Upper lobe of left lung (tissue), 6 donors: Measurements from ENCODE around the gene TMEM26. TPM values are rescaled to one million over a fixed set of nuclear protein-coding genes. Genes with fewer than 3 reads are reported as not detected.

ENCODE experiments used
- ATAC-seq, 2 donors: fragments of 200-7000 bp; cut with Tn5 transposase; one replicate each; pipeline ENCODE4 v1.9.1; 2022; ENCODE audit warnings: mild to moderate bottlenecking in 2 of 2, moderate library complexity in 2 of 2; ENCODE audit not compliant: low FRiP score in 2 of 2
- DNase-seq, 2 donors: peaks; one replicate each; pipeline ENCODE4 v3.0.0-alpha.2; 2019 to 2020
- H3K27ac ChIP-seq, 4 donors: fragments of 200-600 bp; sonication (generic); one replicate each; pipeline ENCODE4 v1.5.1; 2016 to 2019
- H3K27me3 ChIP-seq, 4 donors: fragments of 200-600 bp; sonication (generic); one replicate each; pipeline ENCODE4 v1.5.1; 2017 to 2019
- H3K36me3 ChIP-seq, 4 donors: fragments of 200-600 bp; sonication (generic); one replicate each; pipeline ENCODE4 v1.5.1; 2016 to 2019
- H3K4me1 ChIP-seq, 4 donors: fragments of 200-600 bp; sonication (generic); one replicate each; pipeline ENCODE4 v1.5.1; 2018 to 2019
- H3K4me3 ChIP-seq, 4 donors: fragments of 200-600 bp; sonication (generic); one replicate each; pipeline ENCODE4 v1.5.1; 2017 to 2019; ENCODE audit warnings: mild to moderate bottlenecking in 2 of 4, moderate library complexity in 1 of 4
- H3K9me3 ChIP-seq, 4 donors: fragments of 200-600 bp; sonication (generic); one replicate each; pipeline ENCODE4 v1.5.1; 2018 to 2019
- EP300 ChIP-seq, 4 donors: sonication (generic); formaldehyde crosslinking; IDR thresholded peaks; one replicate each; pipeline ENCODE4 v1.5.1; 2017; ENCODE audit warnings: antibody characterized with exemption in 4 of 4, control low read depth in 2 of 4
- POLR2A ChIP-seq, 4 donors: fragments of 450-650 bp; IDR thresholded peaks; one replicate each; pipeline ENCODE4 v1.5.1; 2016 to 2017; ENCODE audit warnings: antibody characterized with exemption in 4 of 4, mild to moderate bottlenecking in 2 of 4
- POLR2AphosphoS5 ChIP-seq, 2 donors: sonication (generic); formaldehyde crosslinking; IDR thresholded peaks; one replicate each; pipeline ENCODE4 v1.5.1; 2017; ENCODE audit warnings: antibody characterized with exemption in 2 of 2
- WGBS, 2 donors: methylation state at CpG; one replicate each; pipeline ENCODE4 v1.1.5; 2017 to 2018; 5-methylcytosine and 5-hydroxymethylcytosine counted together
- total RNA-seq, 6 donors: library from RNA; depleted of rRNA in 4 of 6; stranded (reverse); fragments of >200 nt in 4 of 6; gene quantifications; one replicate each; pipeline versions ENCODE4 v1.1.0 to v1.2.1, GENCODE V29; 2016 to 2021
- TF ChIP-seq, protein P1 (sequence below), 6 experiments: fragments of 450-650 bp in 4 of 6; fragments of 200-600 bp in 2 of 6; sonication (generic) in 2 of 6; IDR thresholded peaks; one replicate each; pipeline ENCODE4 v1.5.1; 2016 to 2019; ENCODE audit warnings: antibody characterized with exemption in 6 of 6
- donor health status: DM: no; HTN: no; CAD: no; lungs with moderate emphysema.
- donor health status: DM: no; HTN: yes; CAD: no; lungs with severe emphysema.

TMEM26 gene
- total RNA-seq, 6 donors from 2014 or later = 0.30 to 2.0 (median 0.77) TPM; not detected in 1

DNA sequence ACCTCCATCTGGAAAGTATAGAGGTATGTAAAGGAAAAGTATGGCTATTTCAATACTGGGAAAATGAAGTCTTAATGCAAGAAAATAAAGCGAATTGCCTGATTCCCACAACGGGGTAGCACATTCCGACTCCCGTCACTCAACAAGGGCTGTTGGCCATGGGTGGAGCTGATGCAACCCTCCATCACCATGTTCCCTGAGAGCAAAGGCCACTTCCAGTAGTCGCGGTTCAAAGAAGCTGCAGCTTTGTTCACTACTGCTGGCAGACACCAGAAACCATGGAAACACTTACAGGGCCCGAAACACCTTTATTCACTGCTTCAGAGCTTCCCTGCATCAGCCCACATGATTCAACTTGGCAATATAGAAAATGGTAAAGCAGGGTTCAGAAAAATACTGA is 44.0 kb downstream of the TMEM26 start:
- ATAC-seq = no peak
- peaks cover 0 to 10% (median 8%) of the 10 kb centered on the region in 4 donors for H3K4me1 ChIP-seq
- H3K27me3 ChIP-seq = no peaks in the 10 kb centered on the region
- no peaks in the 10 kb centered on the region for H3K9me3 ChIP-seq
- WGBS, 2 donors = 91 to 96% methylated on average over 7 of the region's 7 CpGs
- no peak for DNase-seq
- H3K36me3 ChIP-seq = no peaks in the 10 kb centered on the region
- no peak overlapping the region for H3K27ac ChIP-seq
- no peak for TF ChIP-seq EP300 (IDR thresholded peaks at IDR 0.05)
- no peak overlapping the region for H3K4me3 ChIP-seq

DNA sequence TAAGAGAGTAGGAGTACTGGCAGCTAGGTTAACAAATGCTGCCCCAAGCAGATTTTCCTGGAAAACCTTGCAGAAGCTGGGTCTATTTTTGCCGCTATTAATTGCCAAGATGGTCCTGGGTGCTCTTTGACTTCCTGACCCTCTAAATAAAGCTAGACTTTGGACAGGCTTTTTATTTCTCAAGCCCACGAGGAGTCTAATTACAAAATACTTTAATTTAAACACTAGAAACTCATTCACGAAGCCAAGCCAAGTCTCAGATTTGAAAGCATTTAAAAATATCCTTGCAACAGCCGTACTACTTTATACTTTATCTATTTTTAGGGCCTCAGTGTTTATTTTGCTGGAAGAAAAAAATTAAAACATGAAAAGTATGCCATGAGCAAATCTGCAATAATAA is 45.1 kb downstream of the TMEM26 start:
- no peaks in the 10 kb centered on the region for H3K9me3 ChIP-seq
- TF ChIP-seq, protein P1, sequence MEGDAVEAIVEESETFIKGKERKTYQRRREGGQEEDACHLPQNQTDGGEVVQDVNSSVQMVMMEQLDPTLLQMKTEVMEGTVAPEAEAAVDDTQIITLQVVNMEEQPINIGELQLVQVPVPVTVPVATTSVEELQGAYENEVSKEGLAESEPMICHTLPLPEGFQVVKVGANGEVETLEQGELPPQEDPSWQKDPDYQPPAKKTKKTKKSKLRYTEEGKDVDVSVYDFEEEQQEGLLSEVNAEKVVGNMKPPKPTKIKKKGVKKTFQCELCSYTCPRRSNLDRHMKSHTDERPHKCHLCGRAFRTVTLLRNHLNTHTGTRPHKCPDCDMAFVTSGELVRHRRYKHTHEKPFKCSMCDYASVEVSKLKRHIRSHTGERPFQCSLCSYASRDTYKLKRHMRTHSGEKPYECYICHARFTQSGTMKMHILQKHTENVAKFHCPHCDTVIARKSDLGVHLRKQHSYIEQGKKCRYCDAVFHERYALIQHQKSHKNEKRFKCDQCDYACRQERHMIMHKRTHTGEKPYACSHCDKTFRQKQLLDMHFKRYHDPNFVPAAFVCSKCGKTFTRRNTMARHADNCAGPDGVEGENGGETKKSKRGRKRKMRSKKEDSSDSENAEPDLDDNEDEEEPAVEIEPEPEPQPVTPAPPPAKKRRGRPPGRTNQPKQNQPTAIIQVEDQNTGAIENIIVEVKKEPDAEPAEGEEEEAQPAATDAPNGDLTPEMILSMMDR (IDR thresholded peaks at IDR 0.05) = no peak
- TF ChIP-seq POLR2A (IDR thresholded peaks at IDR 0.05) (no peak), POLR2AphosphoS5 (IDR thresholded peaks at IDR 0.05) (no peak), EP300 (IDR thresholded peaks at IDR 0.05) (no peak)
- no peaks in the 10 kb centered on the region for H3K27me3 ChIP-seq
- DNase-seq (no peak), ATAC-seq (no peak)
- H3K4me3 ChIP-seq = no peak overlapping the region
- 40 to 42% methylated on average over 4 of the region's 4 CpGs for WGBS, 2 donors
- no peak overlapping the region for H3K27ac ChIP-seq
- peaks cover 0 to 10% (median 8%) of the 10 kb centered on the region in 4 donors for H3K4me1 ChIP-seq
- H3K36me3 ChIP-seq = no peaks in the 10 kb centered on the region

DNA sequence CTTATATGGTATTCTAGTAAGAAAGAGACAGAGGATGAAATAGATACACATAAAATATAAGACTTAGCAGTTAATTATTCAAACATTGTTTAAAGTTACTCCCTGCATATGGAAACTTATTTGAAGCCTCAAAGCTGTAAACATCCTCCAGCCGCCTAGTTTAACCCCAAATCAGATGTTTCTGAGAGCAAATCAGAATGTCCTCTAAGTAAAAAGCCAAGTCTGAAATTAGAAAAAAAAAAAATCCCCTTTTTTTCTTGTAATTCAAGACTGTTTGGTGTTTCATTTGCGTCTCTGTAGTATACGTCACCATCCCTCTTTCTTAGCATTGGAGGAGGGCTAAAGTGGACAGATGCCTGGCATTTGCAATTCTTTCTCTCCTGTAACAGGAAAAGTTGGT is 46.4 kb downstream of the TMEM26 start:
- Histone ChIP-seq H3K4me3 (no peak overlapping the region), H3K36me3 (no peaks in the 10 kb centered on the region), H3K27me3 (no peaks in the 10 kb centered on the region), H3K27ac (no peak overlapping the region), H3K9me3 (no peaks in the 10 kb centered on the region), H3K4me1 (peaks cover 0 to 10% (median 8%) of the 10 kb centered on the region in 4 donors)
- DNase-seq (no peak), ATAC-seq (no peak)
- TF ChIP-seq, protein P1 (IDR thresholded peaks at IDR 0.05) = no peak
- TF ChIP-seq POLR2A (IDR thresholded peaks at IDR 0.05) = no peak
- 86 to 92% methylated on average over 3 of the region's 3 CpGs for WGBS, 2 donors

GRCh38 chr10:61406242-61406641 is 46.9 kb downstream of the TMEM26 start:
- no peaks in the 10 kb centered on the region for H3K27me3 ChIP-seq
- no peak overlapping the region for H3K27ac ChIP-seq
- H3K36me3 ChIP-seq = no peaks in the 10 kb centered on the region
- H3K4me3 ChIP-seq = no peak overlapping the region
- DNase-seq = no peak
- H3K9me3 ChIP-seq = no peaks in the 10 kb centered on the region
- H3K4me1 ChIP-seq = peaks cover 0 to 10% (median 8%) of the 10 kb centered on the region in 4 donors
- no peak for ATAC-seq
- no peak for TF ChIP-seq EP300 (IDR thresholded peaks at IDR 0.05)
- TF ChIP-seq POLR2AphosphoS5 (IDR thresholded peaks at IDR 0.05) = no peak
- no peak for TF ChIP-seq POLR2A (IDR thresholded peaks at IDR 0.05)
- TF ChIP-seq, protein P1 (IDR thresholded peaks at IDR 0.05) = no peak

DNA sequence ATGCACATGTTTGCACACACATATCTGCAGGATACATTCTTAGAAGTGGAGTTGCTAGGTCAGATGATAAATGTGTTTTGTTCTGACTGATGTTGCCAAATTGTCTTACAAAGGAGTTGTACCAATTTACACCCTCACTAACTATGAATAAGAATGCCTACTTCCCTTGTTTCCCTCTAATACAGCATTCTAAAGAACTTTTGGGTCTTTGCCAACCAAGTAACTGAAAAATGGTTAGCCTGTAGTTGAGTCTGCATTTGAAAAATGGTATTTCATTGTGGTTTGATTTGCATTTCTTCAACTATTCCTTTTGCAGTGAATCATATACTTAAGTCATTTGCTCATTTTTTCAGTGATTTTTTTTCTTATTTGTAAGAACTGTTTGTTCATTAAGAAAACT is 48.4 kb downstream of the TMEM26 start:
- DNase-seq = no peak
- H3K4me1 ChIP-seq = peaks cover 0 to 10% (median 8%) of the 10 kb centered on the region in 4 donors
- H3K36me3 ChIP-seq = no peaks in the 10 kb centered on the region
- H3K27ac ChIP-seq = no peak overlapping the region
- ATAC-seq = no peak
- H3K27me3 ChIP-seq = no peaks in the 10 kb centered on the region
- no peak overlapping the region for H3K4me3 ChIP-seq
- TF ChIP-seq, protein P1 (IDR thresholded peaks at IDR 0.05) = no peak
- TF ChIP-seq EP300 (IDR thresholded peaks at IDR 0.05) (no peak), POLR2AphosphoS5 (IDR thresholded peaks at IDR 0.05) (no peak), POLR2A (IDR thresholded peaks at IDR 0.05) (no peak)
- H3K9me3 ChIP-seq = no peaks in the 10 kb centered on the region
